Hematopoietic multipotent progenitor cell treated with erythropoietin and hydrocortisone succinate and interleukin-3 and kit ligand, for 8 days (in vitro differentiated cells): ENCODE results near the gene CELA1.
A peak's percentile ranks its signal among the peaks of the same experiment; 100 is the strongest.

Experiments
- DNase-seq: peaks from one replicate; pipeline ENCODE4 v3.0.0-alpha.2; 2015

Gene CELA1

GRCh38 chr12:51346581-51346980 lies at the start of gene CELA1:
CELA1 (minus strand) TSS chr12:51346679; CDS start chr12:51346638, 41 bp downstream.
- no peak for DNase-seq

GRCh38 chr12:51395283-51396230 lies 49.1 kb upstream of the CELA1 start:
- DNase-seq: peak; percentile 97

GRCh38 chr12:51393676-51394545 lies 47.4 kb upstream of the CELA1 start:
- DNase-seq: peak; percentile 39

GRCh38 chr12:51392556-51393237 lies 46.2 kb upstream of the CELA1 start:
- DNase-seq: peak; percentile 53

- peak; percentile 47 for DNase-seq
These were observed 45.0 kb upstream of the CELA1 start, which contains the start of gene GALNT6 for GRCh38 chr12:51391283-51392123. GALNT6 (minus strand) TSS chr12:51391406; CDS start chr12:51379781, 11,625 bp downstream.

GRCh38 chr12:51390891-51391282 lies 44.4 kb upstream of the CELA1 start:
- DNase-seq: peak; percentile 61

- DNase-seq: peak; percentile 23
These were observed 44.0 kb upstream of the CELA1 start for GRCh38 chr12:51390457-51390856.

- peak; percentile 97 for DNase-seq
These were observed 43.0 kb upstream of the CELA1 start for GRCh38 chr12:51389302-51389999.

GRCh38 chr12:51388846-51389245 lies 42.4 kb upstream of the CELA1 start:
- peak; percentile 17 for DNase-seq

GRCh38 chr12:51388069-51388799 lies 41.8 kb upstream of the CELA1 start:
- peak; percentile 78 for DNase-seq

GRCh38 chr12:51386351-51386750 lies 39.9 kb upstream of the CELA1 start:
- DNase-seq: no peak

- DNase-seq: no peak
These were observed 36.9 kb upstream of the CELA1 start for GRCh38 chr12:51383269-51383905.

- DNase-seq: no peak
These were observed 35.7 kb upstream of the CELA1 start for GRCh38 chr12:51382173-51382572.

- no peak for DNase-seq
These were observed 35.0 kb upstream of the CELA1 start for GRCh38 chr12:51381226-51382079.

- no peak for DNase-seq
These were observed 33.1 kb upstream of the CELA1 start for GRCh38 chr12:51379571-51379970.

GRCh38 chr12:51378749-51379148 lies 32.3 kb upstream of the CELA1 start:
- DNase-seq: no peak

- DNase-seq: no peak
These were observed 30.9 kb upstream of the CELA1 start for GRCh38 chr12:51377099-51377984.

- DNase-seq: no peak
These were observed 28.4 kb upstream of the CELA1 start for GRCh38 chr12:51374856-51375255.
